Fibroblast of lung (primary cell): ENCODE data around the gene USH2A. TPM values are rescaled to one million over a fixed set of nuclear protein-coding genes. Genes with fewer than 3 reads are reported as not detected.

Experiments used
- DNase-seq, 2 donors: peaks; one replicate each; pipeline versions ENCODE4 v3.0.0 to v3.0.0-alpha.2; 2010; ENCODE audit warnings: low read depth in 2 of 2
- H2AFZ ChIP-seq: 2 replicates; pipeline ENCODE4 v1.5.1; 2012; ENCODE audit warnings: low read length, control low read depth, inconsistent platforms
- H3K27ac ChIP-seq: 2 replicates; pipeline ENCODE4 v1.5.1; 2011; ENCODE audit warnings: low read length, control low read depth; ENCODE audit not compliant: insufficient read depth
- H3K27me3 ChIP-seq: 2 replicates; pipeline ENCODE4 v1.5.1; 2011; ENCODE audit warnings: mild to moderate bottlenecking, low read length; ENCODE audit not compliant: control insufficient read depth, insufficient read depth
- H3K36me3 ChIP-seq: 2 replicates; pipeline ENCODE4 v1.5.1; 2011; ENCODE audit warnings: low read length; ENCODE audit not compliant: control insufficient read depth, insufficient read depth
- H3K4me1 ChIP-seq: 2 replicates; pipeline ENCODE4 v1.5.1; 2011; ENCODE audit warnings: low read length; ENCODE audit not compliant: control insufficient read depth, insufficient read depth; ENCODE audit errors: extremely low read depth
- H3K4me2 ChIP-seq: 2 replicates; pipeline ENCODE4 v1.5.1; 2011; ENCODE audit warnings: low read length, control low read depth; ENCODE audit not compliant: insufficient read depth; ENCODE audit errors: extremely low read depth
- H3K4me3 ChIP-seq, 4 experiments: fragments of 200-600 bp in 1 of 4; sonication (generic) in 1 of 4; replicated peaks in 1 of 4; 2 replicates each; pipeline ENCODE4 v1.5.1; 2011 to 2016; ENCODE audit warnings: low read length in 4 of 4, low read depth in 3 of 4, mild to moderate bottlenecking in 3 of 4, control low read depth in 2 of 4, inconsistent platforms in 1 of 4, mixed read lengths in 1 of 4; ENCODE audit not compliant: insufficient read depth in 1 of 4; ENCODE audit errors: control extremely low read depth in 1 of 4
- H3K79me2 ChIP-seq: 2 replicates; pipeline ENCODE4 v1.5.1; 2012; ENCODE audit warnings: mild to moderate bottlenecking, low read length, inconsistent platforms; ENCODE audit not compliant: control insufficient read depth, insufficient read depth
- H3K9ac ChIP-seq: 2 replicates; pipeline ENCODE4 v1.5.1; 2011; ENCODE audit warnings: mild to moderate bottlenecking, low read length, control low read depth; ENCODE audit not compliant: insufficient read depth
- H3K9me3 ChIP-seq: 2 replicates; pipeline ENCODE4 v1.5.1; 2012; ENCODE audit warnings: low read depth, low read length; ENCODE audit not compliant: control insufficient read depth, insufficient read depth
- H4K20me1 ChIP-seq: 2 replicates; pipeline ENCODE4 v1.5.1; 2011; ENCODE audit warnings: low read length; ENCODE audit not compliant: control insufficient read depth, insufficient read depth; ENCODE audit errors: extremely low read depth
- EZH2 ChIP-seq: IDR thresholded peaks from 2 replicates; pipeline ENCODE4 v1.5.1; 2012; ENCODE audit warnings: low read length, control low read depth, mild to moderate bottlenecking; ENCODE audit errors: missing control alignments
- polyA plus RNA-seq, 2 donors: library from polyadenylated mRNA; depleted of rRNA in 1 of 2; stranded (reverse) in 1 of 2; unstranded in 1 of 2; fragments of >200 nt; gene quantifications; 2 replicates each; pipeline ENCODE4 v1.2.1, GENCODE V29; 2011 to 2012; ENCODE audit warnings: missing spikeins in 1 of 2
- total RNA-seq: library from RNA; depleted of rRNA; stranded (reverse); fragments of >200 nt; gene quantifications from 2 replicates; pipeline ENCODE4 v1.2.1, GENCODE V29; 2014
- TF ChIP-seq, protein P1 (sequence below), 2 donors: IDR thresholded peaks in 1 of 2; conservative IDR thresholded peaks in 1 of 2; 1 replicate in 1 of 2; 2 replicates in 1 of 2; pipeline ENCODE4 v1.5.1; 2011 to 2012; ENCODE audit warnings: low read length in 2 of 2, control low read depth in 1 of 2, inconsistent platforms in 1 of 2, low read depth in 1 of 2, mild to moderate bottlenecking in 1 of 2

Gene USH2A
- total and polyA plus RNA-seq, 2 donors (not counting 1 experiment from before 2014, with no cell fraction given): under 0.01 to 0.01 TPM

DNA sequence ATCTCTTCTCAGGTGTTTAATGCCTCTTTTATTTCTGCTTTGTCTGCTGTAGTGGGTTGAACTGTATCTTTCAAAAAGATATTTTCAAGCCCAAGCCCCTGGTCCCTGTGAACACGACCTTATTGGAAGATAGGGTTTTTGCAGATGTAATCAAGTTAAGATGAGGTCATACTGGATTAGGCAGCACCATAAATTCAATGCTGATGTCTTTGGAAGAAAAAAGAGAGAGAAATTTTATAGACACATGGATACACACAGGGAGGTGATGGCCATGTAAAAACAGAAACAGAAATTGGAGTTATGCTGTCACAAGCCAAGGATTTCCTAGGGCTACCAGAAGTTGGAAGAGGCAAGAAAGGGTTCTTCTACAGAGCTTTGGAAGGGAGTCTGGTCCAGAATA, 554.7 kb downstream of the USH2A start:
- H3K4me3 ChIP-seq: no peak overlapping the region
- no peak overlapping the region for H3K27ac ChIP-seq
- H3K9ac ChIP-seq: no peak overlapping the region
- H2AFZ ChIP-seq: no peak overlapping the region
- no peaks in the 10 kb centered on the region for H3K4me1 ChIP-seq
- H3K36me3 ChIP-seq: no peaks in the 10 kb centered on the region
- no peaks in the 10 kb centered on the region for H3K79me2 ChIP-seq
- TF ChIP-seq EZH2: no peak
- TF ChIP-seq, protein P1, sequence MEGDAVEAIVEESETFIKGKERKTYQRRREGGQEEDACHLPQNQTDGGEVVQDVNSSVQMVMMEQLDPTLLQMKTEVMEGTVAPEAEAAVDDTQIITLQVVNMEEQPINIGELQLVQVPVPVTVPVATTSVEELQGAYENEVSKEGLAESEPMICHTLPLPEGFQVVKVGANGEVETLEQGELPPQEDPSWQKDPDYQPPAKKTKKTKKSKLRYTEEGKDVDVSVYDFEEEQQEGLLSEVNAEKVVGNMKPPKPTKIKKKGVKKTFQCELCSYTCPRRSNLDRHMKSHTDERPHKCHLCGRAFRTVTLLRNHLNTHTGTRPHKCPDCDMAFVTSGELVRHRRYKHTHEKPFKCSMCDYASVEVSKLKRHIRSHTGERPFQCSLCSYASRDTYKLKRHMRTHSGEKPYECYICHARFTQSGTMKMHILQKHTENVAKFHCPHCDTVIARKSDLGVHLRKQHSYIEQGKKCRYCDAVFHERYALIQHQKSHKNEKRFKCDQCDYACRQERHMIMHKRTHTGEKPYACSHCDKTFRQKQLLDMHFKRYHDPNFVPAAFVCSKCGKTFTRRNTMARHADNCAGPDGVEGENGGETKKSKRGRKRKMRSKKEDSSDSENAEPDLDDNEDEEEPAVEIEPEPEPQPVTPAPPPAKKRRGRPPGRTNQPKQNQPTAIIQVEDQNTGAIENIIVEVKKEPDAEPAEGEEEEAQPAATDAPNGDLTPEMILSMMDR (conservative IDR thresholded peaks at IDR 0.05 in 1 of 2, IDR thresholded peaks at IDR 0.05 in 1 of 2; ENCODE audit: low read depth in 1 of 2, low read length in 2 of 2): no peak
- H3K9me3 ChIP-seq: no peaks in the 10 kb centered on the region
- H3K4me2 ChIP-seq: no peak overlapping the region
- no peaks in the 10 kb centered on the region for H3K27me3 ChIP-seq
- no peaks in the 10 kb centered on the region for H4K20me1 ChIP-seq
- no peak for DNase-seq

DNA sequence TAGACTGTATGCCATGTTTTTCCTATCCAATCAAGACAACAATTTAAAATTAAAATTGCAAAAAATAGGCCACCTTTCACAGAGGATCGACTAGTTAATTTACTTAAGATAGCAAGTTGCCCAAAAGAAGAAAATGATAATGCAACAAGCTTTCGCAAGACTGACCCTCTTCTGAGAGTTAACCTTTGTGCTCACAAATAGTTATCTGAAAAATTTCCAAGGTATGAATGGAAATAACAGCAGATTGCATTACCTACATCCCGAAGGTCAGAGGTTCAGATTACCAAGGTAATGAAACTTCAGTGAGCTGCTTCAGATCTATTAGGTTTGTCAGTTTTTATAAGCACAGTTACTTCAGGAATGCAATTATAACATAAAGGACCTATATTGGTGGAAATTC, 558.2 kb downstream of the USH2A start:
- Histone ChIP-seq H3K9ac (no peak overlapping the region), H3K79me2 (no peaks in the 10 kb centered on the region), H2AFZ (no peak overlapping the region), H3K9me3 (no peaks in the 10 kb centered on the region), H3K4me3 (no peak overlapping the region), H3K4me2 (no peak overlapping the region), H4K20me1 (no peaks in the 10 kb centered on the region), H3K4me1 (no peaks in the 10 kb centered on the region), H3K27me3 (no peaks in the 10 kb centered on the region), H3K27ac (no peak overlapping the region), H3K36me3 (no peaks in the 10 kb centered on the region)
- DNase-seq: no peak
- TF ChIP-seq, protein P1 (conservative IDR thresholded peaks at IDR 0.05 in 1 of 2, IDR thresholded peaks at IDR 0.05 in 1 of 2; ENCODE audit: low read depth in 1 of 2, low read length in 2 of 2): no peak
- TF ChIP-seq EZH2: no peak

DNA sequence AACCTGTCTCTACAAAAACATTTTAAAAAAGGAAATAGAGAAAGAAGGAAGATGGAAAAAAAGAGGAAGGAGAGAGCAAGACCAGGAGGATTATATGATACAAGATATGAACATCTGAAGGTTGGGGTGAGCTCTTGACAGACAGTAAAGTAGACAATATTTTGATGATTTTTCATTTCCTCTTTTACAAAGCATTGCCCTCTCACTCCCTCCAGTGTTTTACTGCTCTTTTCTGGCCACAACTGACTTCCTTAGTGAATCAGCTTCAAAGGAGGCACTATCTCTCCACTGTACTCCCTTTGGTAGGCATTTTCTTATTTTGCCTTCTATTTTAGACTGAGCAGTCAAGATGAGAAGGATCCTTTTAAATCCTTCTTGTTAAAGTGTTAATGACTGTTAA, 559.5 kb downstream of the USH2A start:
- Histone ChIP-seq H3K27me3 (no peaks in the 10 kb centered on the region), H3K27ac (no peak overlapping the region), H2AFZ (no peak overlapping the region), H3K9me3 (no peaks in the 10 kb centered on the region), H3K36me3 (no peaks in the 10 kb centered on the region), H3K4me2 (no peak overlapping the region), H3K4me3 (no peak overlapping the region), H4K20me1 (no peaks in the 10 kb centered on the region), H3K4me1 (no peaks in the 10 kb centered on the region), H3K9ac (no peak overlapping the region), H3K79me2 (no peaks in the 10 kb centered on the region)
- no peak for DNase-seq
- TF ChIP-seq, protein P1 (conservative IDR thresholded peaks at IDR 0.05 in 1 of 2, IDR thresholded peaks at IDR 0.05 in 1 of 2; ENCODE audit: low read depth in 1 of 2, low read length in 2 of 2): no peak
- TF ChIP-seq EZH2: no peak
